Smooth muscle cell (in vitro differentiated cells): ENCODE results near the gene ZNF174. TPM values are rescaled to one million over a fixed set of nuclear protein-coding genes. Genes with fewer than 3 reads are reported as not detected.

Experiments
- DNase-seq: peaks from one replicate; lab custom pipeline; 2025; ENCODE audit not compliant: unreplicated experiment; lab: John Stamatoyannopoulos, UW
- H2AFZ ChIP-seq: fragments of 200-600 bp; sonication (generic); 2 replicates; pipeline ENCODE4 v1.6.0; 2016; ENCODE audit warnings: antibody characterized with exemption, low read depth, mild to moderate bottlenecking
- H3F3A ChIP-seq: fragments of 200-600 bp; sonication (generic); 2 replicates; pipeline ENCODE4 v1.6.0; 2017; ENCODE audit warnings: antibody characterized with exemption, low read depth
- H3K27ac ChIP-seq: fragments of 200-600 bp; sonication (generic); 2 replicates; pipeline ENCODE4 v1.5.1; 2016; ENCODE audit warnings: low read depth, mild to moderate bottlenecking
- H3K27me3 ChIP-seq: fragments of 200-600 bp; sonication (generic); 2 replicates; pipeline ENCODE4 v1.6.1; 2016; ENCODE audit warnings: low read depth, mild to moderate bottlenecking
- H3K36me3 ChIP-seq: fragments of 200-600 bp; sonication (generic); 2 replicates; pipeline ENCODE4 v1.5.1; 2016; ENCODE audit warnings: low read depth
- H3K4me1 ChIP-seq: fragments of 200-600 bp; sonication (generic); 2 replicates; pipeline ENCODE4 v1.5.1; 2016; ENCODE audit warnings: low read depth
- H3K4me2 ChIP-seq: fragments of 200-600 bp; sonication (generic); 2 replicates; pipeline ENCODE4 v1.6.0; 2016; ENCODE audit warnings: mild to moderate bottlenecking
- H3K4me3 ChIP-seq: fragments of 200-600 bp; sonication (generic); 2 replicates; pipeline ENCODE4 v1.5.1; 2016; ENCODE audit warnings: mild to moderate bottlenecking
- H3K79me2 ChIP-seq: fragments of 200-600 bp; sonication (generic); 2 replicates; pipeline ENCODE4 v1.6.0; 2016; ENCODE audit warnings: low read depth, mild to moderate bottlenecking
- H3K9ac ChIP-seq: fragments of 200-600 bp; sonication (generic); 2 replicates; pipeline ENCODE4 v1.6.0; 2016; ENCODE audit warnings: low read depth
- H3K9me3 ChIP-seq: fragments of 200-600 bp; sonication (generic); replicated peaks from 2 replicates; pipeline ENCODE4 v1.5.1; 2016; ENCODE audit warnings: low read depth
- H4K20me1 ChIP-seq: fragments of 200-600 bp; sonication (generic); 2 replicates; pipeline ENCODE4 v1.6.0; 2016; ENCODE audit warnings: low read depth
- WGBS: methylation state at CpG from one replicate; pipeline ENCODE4 v1.1.7; 2016; ENCODE audit warnings: low lambda C conversion rate; 5-methylcytosine and 5-hydroxymethylcytosine counted together
- polyA plus RNA-seq: library from polyadenylated mRNA; unstranded; fragments of >200 nt; fragmentation: Nextera tagmentation; extraction: Ambion mirVana; gene quantifications from 2 replicates; pipeline ENCODE4 v1.2.1, GENCODE V29; 2016
- total RNA-seq: library from RNA; depleted of rRNA; stranded (reverse); fragments of >200 nt; gene quantifications from 2 replicates; pipeline ENCODE4 v1.2.3, GENCODE V29; 2014
- TF ChIP-seq, protein P1 (sequence below): fragments of 200-600 bp; sonication (generic); IDR thresholded peaks from 2 replicates; pipeline ENCODE4 v1.5.1; 2017; ENCODE audit warnings: borderline replicate concordance, mild to moderate bottlenecking, antibody characterized with exemption; ENCODE audit not compliant: insufficient read depth, poor library complexity, severe bottlenecking

Gene ZNF174
- total and polyA plus RNA-seq, 2 experiments from 2014 or later = 8.0 to 8.3 TPM

DNA sequence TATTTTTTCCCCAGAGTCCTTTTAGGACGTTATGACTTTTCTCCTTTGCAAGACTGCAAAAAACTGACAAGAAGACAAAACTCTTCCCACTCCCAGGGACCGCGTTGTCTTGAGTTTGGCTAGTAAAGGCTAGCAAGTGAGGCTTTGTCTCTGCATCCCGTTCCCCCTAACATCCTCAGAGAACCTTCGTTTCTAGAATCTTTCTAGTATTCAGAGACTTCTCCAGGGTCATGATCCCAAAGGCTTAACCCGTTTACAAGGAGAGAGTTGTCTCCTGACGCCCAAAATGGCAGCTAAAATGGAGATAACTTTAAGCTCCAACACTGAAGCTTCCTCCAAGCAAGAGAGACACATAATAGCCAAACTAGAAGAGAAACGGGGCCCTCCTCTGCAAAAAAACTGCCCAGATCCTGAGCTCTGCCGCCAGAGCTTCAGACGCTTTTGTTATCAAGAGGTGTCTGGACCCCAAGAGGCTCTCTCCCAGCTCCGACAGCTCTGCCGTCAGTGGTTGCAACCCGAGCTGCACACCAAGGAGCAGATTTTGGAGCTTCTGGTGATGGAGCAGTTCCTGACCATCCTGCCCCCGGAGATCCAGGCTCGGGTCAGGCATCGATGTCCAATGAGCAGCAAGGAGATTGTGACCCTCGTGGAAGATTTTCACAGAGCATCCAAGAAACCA is 843 bp downstream of the ZNF174 start:
- no peaks in the 10 kb centered on the region for H4K20me1 ChIP-seq
- WGBS = 29% methylated on average over 17 of the region's 17 CpGs
- H3K79me2 ChIP-seq = peaks cover 38% of the 10 kb centered on the region
- H3K4me2 ChIP-seq = peak overlapping the region; percentile 93
- H3F3A ChIP-seq = no peaks in the 10 kb centered on the region
- TF ChIP-seq, protein P1, sequence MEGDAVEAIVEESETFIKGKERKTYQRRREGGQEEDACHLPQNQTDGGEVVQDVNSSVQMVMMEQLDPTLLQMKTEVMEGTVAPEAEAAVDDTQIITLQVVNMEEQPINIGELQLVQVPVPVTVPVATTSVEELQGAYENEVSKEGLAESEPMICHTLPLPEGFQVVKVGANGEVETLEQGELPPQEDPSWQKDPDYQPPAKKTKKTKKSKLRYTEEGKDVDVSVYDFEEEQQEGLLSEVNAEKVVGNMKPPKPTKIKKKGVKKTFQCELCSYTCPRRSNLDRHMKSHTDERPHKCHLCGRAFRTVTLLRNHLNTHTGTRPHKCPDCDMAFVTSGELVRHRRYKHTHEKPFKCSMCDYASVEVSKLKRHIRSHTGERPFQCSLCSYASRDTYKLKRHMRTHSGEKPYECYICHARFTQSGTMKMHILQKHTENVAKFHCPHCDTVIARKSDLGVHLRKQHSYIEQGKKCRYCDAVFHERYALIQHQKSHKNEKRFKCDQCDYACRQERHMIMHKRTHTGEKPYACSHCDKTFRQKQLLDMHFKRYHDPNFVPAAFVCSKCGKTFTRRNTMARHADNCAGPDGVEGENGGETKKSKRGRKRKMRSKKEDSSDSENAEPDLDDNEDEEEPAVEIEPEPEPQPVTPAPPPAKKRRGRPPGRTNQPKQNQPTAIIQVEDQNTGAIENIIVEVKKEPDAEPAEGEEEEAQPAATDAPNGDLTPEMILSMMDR = no peak
- DNase-seq = no peak
- H3K9me3 ChIP-seq = peaks cover 28% of the 10 kb centered on the region
- H2AFZ ChIP-seq = peak overlapping the region; percentile 73
- H3K27ac ChIP-seq = peak overlapping the region; percentile 37
- H3K9ac ChIP-seq = peak overlapping the region; percentile 55
- H3K4me3 ChIP-seq = peak overlapping the region; percentile 79
- H3K4me1 ChIP-seq = peaks cover 11% of the 10 kb centered on the region
- H3K27me3 ChIP-seq = no peaks in the 10 kb centered on the region
- H3K36me3 ChIP-seq = peaks cover 40% of the 10 kb centered on the region

DNA sequence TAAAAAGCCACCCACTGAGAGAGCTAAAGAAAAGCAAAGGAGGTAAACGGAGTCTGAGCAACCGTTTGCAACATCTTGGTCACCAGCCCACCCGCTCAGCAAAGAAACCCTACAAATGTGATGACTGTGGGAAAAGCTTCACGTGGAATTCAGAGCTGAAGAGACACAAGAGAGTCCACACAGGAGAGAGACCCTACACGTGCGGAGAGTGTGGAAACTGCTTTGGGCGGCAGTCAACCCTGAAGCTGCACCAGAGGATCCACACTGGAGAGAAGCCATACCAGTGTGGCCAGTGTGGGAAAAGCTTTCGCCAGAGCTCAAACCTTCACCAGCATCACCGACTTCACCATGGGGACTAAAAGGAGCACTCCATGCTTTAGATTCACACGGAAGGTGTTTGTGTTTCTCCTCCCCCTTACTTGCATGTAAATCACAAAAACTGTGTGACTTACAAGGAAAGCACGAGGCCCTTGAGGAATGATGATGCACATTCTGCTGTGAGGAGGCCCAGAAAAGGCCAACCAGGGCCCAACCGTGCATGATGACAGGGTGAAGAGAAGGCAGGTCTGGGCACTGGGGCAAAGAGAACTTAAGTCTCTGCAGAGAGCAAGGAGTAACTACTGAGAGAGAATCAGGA is 7.7 kb downstream of the ZNF174 start:
- no peaks in the 10 kb centered on the region for H3F3A ChIP-seq
- H3K27ac ChIP-seq = no peak overlapping the region
- no peak overlapping the region for H3K4me3 ChIP-seq
- H3K9me3 ChIP-seq = peaks cover 64% of the 10 kb centered on the region
- peaks cover 55% of the 10 kb centered on the region for H3K36me3 ChIP-seq
- H3K9ac ChIP-seq = no peak overlapping the region
- H4K20me1 ChIP-seq = no peaks in the 10 kb centered on the region
- H2AFZ ChIP-seq = no peak overlapping the region
- H3K79me2 ChIP-seq = peaks cover 1% of the 10 kb centered on the region
- no peaks in the 10 kb centered on the region for H3K4me1 ChIP-seq
- H3K4me2 ChIP-seq = no peak overlapping the region
- TF ChIP-seq, protein P1 = no peak
- 96% methylated on average over 12 of the region's 12 CpGs for WGBS
- no peak for DNase-seq
- H3K27me3 ChIP-seq = no peaks in the 10 kb centered on the region

DNA sequence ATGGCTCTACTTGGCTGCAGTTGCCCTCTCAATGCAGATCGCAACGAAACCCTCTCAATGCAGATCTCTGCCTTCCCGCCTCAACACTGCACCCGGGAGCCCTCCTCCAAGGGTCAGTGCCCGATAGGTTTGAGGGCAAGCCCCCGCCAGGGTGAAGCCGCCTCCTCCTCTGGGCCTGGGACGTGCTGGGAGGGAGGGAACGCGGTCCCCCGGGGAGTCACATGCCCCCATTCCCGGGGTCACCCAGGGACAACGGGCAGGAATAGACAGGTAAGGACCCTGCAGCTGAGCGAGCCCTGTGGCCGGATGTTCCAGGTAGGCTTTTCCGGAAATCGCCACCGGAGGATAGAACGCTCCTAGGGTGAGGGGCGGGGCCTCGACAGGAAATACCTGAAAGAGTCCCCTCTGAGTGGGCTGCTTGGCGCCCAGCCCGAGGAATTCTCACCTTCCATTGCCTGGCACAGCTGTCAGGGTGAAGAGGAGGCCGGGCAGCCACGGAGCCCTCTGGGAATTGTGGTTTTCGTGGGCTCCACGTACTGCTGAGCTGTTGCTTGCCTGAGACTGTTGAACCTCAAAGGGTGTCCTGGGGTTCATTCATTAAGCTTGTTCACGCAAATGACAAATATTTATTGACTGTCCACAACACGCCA is 12.8 kb downstream of the ZNF174 start:
- H3K4me1 ChIP-seq = no peaks in the 10 kb centered on the region
- TF ChIP-seq, protein P1 = no peak
- no peak overlapping the region for H2AFZ ChIP-seq
- no peak overlapping the region for H3K9ac ChIP-seq
- no peaks in the 10 kb centered on the region for H3F3A ChIP-seq
- H3K36me3 ChIP-seq = peaks cover 12% of the 10 kb centered on the region
- DNase-seq = no peak
- H3K4me3 ChIP-seq = no peak overlapping the region
- no peak overlapping the region for H3K4me2 ChIP-seq
- no peaks in the 10 kb centered on the region for H3K27me3 ChIP-seq
- no peak overlapping the region for H3K27ac ChIP-seq
- no peaks in the 10 kb centered on the region for H3K79me2 ChIP-seq
- 92% methylated on average over 29 of the region's 29 CpGs for WGBS
- H4K20me1 ChIP-seq = no peaks in the 10 kb centered on the region
- peaks cover 25% of the 10 kb centered on the region for H3K9me3 ChIP-seq
